Osteoblast (primary cell): Measurements from ENCODE around the gene TBC1D7. TPM values are rescaled to one million over a fixed set of nuclear protein-coding genes. Genes with fewer than 3 reads are reported as not detected.

Experiments
- DNase-seq: peaks from one replicate; pipeline ENCODE4 v3.0.0; 2011; ENCODE audit warnings: low spot score, mixed read lengths; ENCODE audit not compliant: insufficient read length; ENCODE audit errors: missing footprints
- H2AFZ ChIP-seq: 2 replicates; pipeline ENCODE4 v1.6.0; 2011; ENCODE audit warnings: mild to moderate bottlenecking, low read length
- H3K27ac ChIP-seq: 2 replicates; pipeline ENCODE4 v1.5.1; 2011; ENCODE audit warnings: mild to moderate bottlenecking, low read depth, low read length, moderate library complexity
- H3K27me3 ChIP-seq: 2 replicates; pipeline ENCODE4 v1.6.0; 2012; ENCODE audit warnings: mild to moderate bottlenecking, control low read depth, inconsistent platforms, low read length, moderate library complexity; ENCODE audit not compliant: insufficient read depth
- H3K36me3 ChIP-seq: 2 replicates; pipeline ENCODE4 v1.5.1; 2011; ENCODE audit warnings: mild to moderate bottlenecking, low read length, control low read depth, moderate library complexity; ENCODE audit not compliant: insufficient read depth
- H3K4me1 ChIP-seq: 2 replicates; pipeline ENCODE4 v1.5.1; 2011; ENCODE audit warnings: mild to moderate bottlenecking, low read length, control low read depth, moderate library complexity; ENCODE audit not compliant: insufficient read depth
- H3K4me2 ChIP-seq: 2 replicates; pipeline ENCODE4 v1.6.0; 2011; ENCODE audit warnings: mild to moderate bottlenecking, low read length; ENCODE audit not compliant: insufficient read depth
- H3K4me3 ChIP-seq: fragments of 200-600 bp; sonication (generic); 3 replicates; pipeline ENCODE4 v1.5.1; 2012; ENCODE audit warnings: mild to moderate bottlenecking, low read length, inconsistent platforms; ENCODE audit not compliant: insufficient read depth
- H3K79me2 ChIP-seq: 2 replicates; pipeline ENCODE4 v1.6.0; 2012; ENCODE audit warnings: mild to moderate bottlenecking, low read length, control low read depth, inconsistent platforms; ENCODE audit not compliant: insufficient read depth
- H3K9me3 ChIP-seq: 2 replicates; pipeline ENCODE4 v1.5.1; 2011; ENCODE audit warnings: low read depth, low read length, control low read depth
- H4K20me1 ChIP-seq: 2 replicates; pipeline ENCODE4 v1.6.0; 2012; ENCODE audit warnings: mild to moderate bottlenecking, low read length, control low read depth; ENCODE audit not compliant: insufficient read depth
- total RNA-seq: library from RNA; depleted of rRNA; stranded (reverse); fragments of >200 nt; gene quantifications from 2 replicates; pipeline ENCODE4 v1.2.3, GENCODE V29; 2012
- TF ChIP-seq, protein P1 (sequence below): IDR thresholded peaks from 2 replicates; pipeline ENCODE4 v1.5.1; 2011; ENCODE audit warnings: mild to moderate bottlenecking, low read depth, low read length, moderate library complexity; ENCODE audit errors: extremely low read depth

Gene TBC1D7
- total RNA-seq, 1 donor = 18.8 TPM

DNA sequence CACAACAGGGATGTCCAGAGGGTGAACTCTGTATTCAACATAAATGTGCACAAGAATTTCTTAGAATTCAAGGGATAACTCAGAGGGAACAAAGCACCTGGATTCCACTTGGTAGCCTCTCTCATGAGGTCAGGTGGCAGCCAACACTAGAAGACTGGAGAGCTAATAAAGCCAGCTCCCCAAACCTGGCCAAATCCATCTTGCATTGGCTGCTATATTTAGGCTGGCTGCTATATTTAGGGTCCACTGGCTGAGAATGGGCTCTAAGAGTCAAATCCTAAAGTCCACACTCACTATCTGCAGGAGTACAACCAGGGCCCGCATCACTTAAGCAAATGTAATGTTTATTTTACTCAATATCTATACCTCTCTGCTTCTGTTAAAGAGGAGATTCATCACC lies 20.0 kb downstream of the TBC1D7 start:
- Histone ChIP-seq H3K79me2 (no peaks in the 10 kb centered on the region), H3K36me3 (peaks cover 17% of the 10 kb centered on the region), H3K9me3 (no peaks in the 10 kb centered on the region), H3K27me3 (no peaks in the 10 kb centered on the region), H3K4me2 (no peak overlapping the region), H4K20me1 (no peaks in the 10 kb centered on the region), H3K4me3 (no peak overlapping the region), H3K27ac (peak overlapping the region; percentile 94), H2AFZ (no peak overlapping the region), H3K4me1 (peaks cover 26% of the 10 kb centered on the region)
- TF ChIP-seq, protein P1, sequence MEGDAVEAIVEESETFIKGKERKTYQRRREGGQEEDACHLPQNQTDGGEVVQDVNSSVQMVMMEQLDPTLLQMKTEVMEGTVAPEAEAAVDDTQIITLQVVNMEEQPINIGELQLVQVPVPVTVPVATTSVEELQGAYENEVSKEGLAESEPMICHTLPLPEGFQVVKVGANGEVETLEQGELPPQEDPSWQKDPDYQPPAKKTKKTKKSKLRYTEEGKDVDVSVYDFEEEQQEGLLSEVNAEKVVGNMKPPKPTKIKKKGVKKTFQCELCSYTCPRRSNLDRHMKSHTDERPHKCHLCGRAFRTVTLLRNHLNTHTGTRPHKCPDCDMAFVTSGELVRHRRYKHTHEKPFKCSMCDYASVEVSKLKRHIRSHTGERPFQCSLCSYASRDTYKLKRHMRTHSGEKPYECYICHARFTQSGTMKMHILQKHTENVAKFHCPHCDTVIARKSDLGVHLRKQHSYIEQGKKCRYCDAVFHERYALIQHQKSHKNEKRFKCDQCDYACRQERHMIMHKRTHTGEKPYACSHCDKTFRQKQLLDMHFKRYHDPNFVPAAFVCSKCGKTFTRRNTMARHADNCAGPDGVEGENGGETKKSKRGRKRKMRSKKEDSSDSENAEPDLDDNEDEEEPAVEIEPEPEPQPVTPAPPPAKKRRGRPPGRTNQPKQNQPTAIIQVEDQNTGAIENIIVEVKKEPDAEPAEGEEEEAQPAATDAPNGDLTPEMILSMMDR = no peak
- DNase-seq = no peak

DNA sequence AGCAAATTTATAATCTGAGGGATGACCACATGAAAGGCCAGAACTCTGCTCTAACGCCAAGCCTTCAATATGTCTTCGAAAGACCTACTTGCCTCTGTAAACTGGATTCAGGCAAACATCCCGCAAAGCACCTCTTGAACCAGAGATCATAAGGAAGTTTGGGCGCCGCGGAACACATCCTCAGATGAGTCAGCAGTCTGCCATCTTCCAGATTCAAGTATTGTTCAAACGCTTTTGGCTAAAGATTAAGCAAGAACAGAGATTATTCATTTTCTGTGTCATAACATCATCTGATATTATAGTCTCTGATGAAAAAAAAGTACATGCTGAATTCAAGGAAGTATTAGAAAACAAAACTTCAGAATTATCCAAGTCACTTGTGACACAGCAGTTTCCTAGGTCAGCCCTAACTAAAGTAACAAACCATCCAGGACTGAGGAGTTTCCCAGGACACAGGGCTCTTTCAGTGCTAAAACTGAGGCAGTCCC lies 20.8 kb downstream of the TBC1D7 start:
- H3K36me3 ChIP-seq = peaks cover 17% of the 10 kb centered on the region
- peak overlapping the region; percentile 40 for H3K4me2 ChIP-seq
- no peaks in the 10 kb centered on the region for H3K79me2 ChIP-seq
- peaks cover 32% of the 10 kb centered on the region for H3K4me1 ChIP-seq
- peak overlapping the region; percentile 74 for H2AFZ ChIP-seq
- H3K27me3 ChIP-seq = no peaks in the 10 kb centered on the region
- no peak overlapping the region for H3K4me3 ChIP-seq
- H4K20me1 ChIP-seq = no peaks in the 10 kb centered on the region
- H3K27ac ChIP-seq = peak overlapping the region; percentile 94
- no peaks in the 10 kb centered on the region for H3K9me3 ChIP-seq
- TF ChIP-seq, protein P1 = no peak
- DNase-seq = peak; percentile 62

DNA sequence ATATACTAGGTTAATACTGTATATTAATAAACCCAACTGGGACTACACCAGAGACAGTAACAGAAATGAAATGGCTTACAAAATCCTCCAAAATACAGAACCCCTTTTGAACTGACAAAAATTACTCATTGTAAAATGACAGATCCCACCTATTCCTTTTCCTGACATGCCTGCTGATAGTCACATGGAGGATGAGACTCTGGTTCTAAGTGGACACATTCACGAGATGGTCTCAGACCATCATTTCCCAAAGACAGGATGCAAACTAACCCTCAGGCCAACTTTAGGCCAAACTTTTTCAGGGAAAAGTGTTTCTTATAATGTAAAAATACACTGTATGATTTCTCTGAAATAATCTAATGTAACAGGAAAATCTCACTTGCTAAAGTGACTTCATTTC lies 22.5 kb downstream of the TBC1D7 start:
- H3K4me3 ChIP-seq = no peak overlapping the region
- TF ChIP-seq, protein P1 = no peak
- no peaks in the 10 kb centered on the region for H3K79me2 ChIP-seq
- DNase-seq = no peak
- peaks cover 35% of the 10 kb centered on the region for H3K4me1 ChIP-seq
- H2AFZ ChIP-seq = no peak overlapping the region
- H4K20me1 ChIP-seq = no peaks in the 10 kb centered on the region
- no peaks in the 10 kb centered on the region for H3K27me3 ChIP-seq
- no peak overlapping the region for H3K4me2 ChIP-seq
- no peak overlapping the region for H3K27ac ChIP-seq
- H3K36me3 ChIP-seq = peaks cover 17% of the 10 kb centered on the region
- H3K9me3 ChIP-seq = no peaks in the 10 kb centered on the region

DNA sequence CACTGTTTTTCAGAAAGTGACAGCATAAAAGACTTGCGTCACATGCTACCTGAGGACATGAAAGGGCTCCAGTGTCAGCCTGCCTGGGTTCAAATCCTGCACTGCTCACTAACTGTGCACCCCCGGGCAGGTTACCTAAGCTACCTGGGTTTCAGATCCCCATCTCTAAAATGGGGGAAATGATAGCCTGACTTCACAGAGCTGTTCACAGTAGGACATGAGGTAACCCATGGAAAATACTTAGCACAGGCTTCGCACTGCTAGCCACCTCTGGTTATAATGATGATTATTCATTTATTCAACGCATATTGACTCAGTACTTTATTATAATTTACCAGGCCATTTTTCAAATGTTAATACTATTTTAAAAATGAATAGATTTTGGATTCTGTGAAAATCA lies 23.0 kb downstream of the TBC1D7 start:
- Histone ChIP-seq H3K27me3 (no peaks in the 10 kb centered on the region), H3K4me3 (no peak overlapping the region), H3K36me3 (peaks cover 17% of the 10 kb centered on the region), H3K4me1 (peaks cover 35% of the 10 kb centered on the region), H3K4me2 (no peak overlapping the region), H3K9me3 (no peaks in the 10 kb centered on the region), H4K20me1 (no peaks in the 10 kb centered on the region), H3K79me2 (no peaks in the 10 kb centered on the region), H3K27ac (no peak overlapping the region), H2AFZ (no peak overlapping the region)
- DNase-seq = no peak
- TF ChIP-seq, protein P1 = no peak
